Upper lobe of right lung (tissue), 1 donor: ENCODE data around the gene GABARAP. TPM values are rescaled to one million over a fixed set of nuclear protein-coding genes. Genes with fewer than 3 reads are reported as not detected.

Experiments
- ATAC-seq: fragments of 200-7000 bp; cut with Tn5 transposase; one replicate; pipeline ENCODE4 v1.9.1; 2020; ENCODE audit warnings: mild to moderate bottlenecking, moderate library complexity
- DNase-seq: peaks from one replicate; pipeline ENCODE4 v3.0.0-alpha.2; 2020
- H3K27ac ChIP-seq: fragments of 200-600 bp; one replicate; pipeline ENCODE4 v1.8.0; 2022
- H3K27me3 ChIP-seq: fragments of 200-600 bp; one replicate; pipeline ENCODE4 v1.8.0; 2022; ENCODE audit warnings: mild to moderate bottlenecking
- H3K36me3 ChIP-seq: fragments of 200-600 bp; one replicate; pipeline ENCODE4 v1.8.0; 2022
- H3K4me1 ChIP-seq: fragments of 200-600 bp; one replicate; pipeline ENCODE4 v1.8.0; 2022
- H3K4me3 ChIP-seq: fragments of 200-600 bp; one replicate; pipeline ENCODE4 v1.8.0; 2022; ENCODE audit warnings: mild to moderate bottlenecking
- H3K9me3 ChIP-seq: fragments of 200-600 bp; one replicate; pipeline ENCODE4 v1.8.0; 2022
- CTCF ChIP-seq: fragments of 200-600 bp; IDR thresholded peaks from one replicate; pipeline ENCODE4 v1.8.0; 2022; ENCODE audit warnings: antibody characterized with exemption
- intact Hi-C: fragments of 100-400 bp; cut with DNase I; formaldehyde crosslinking; loops from one replicate; pipeline ENCODE4 v1.11.0; 2022
- total RNA-seq: library from RNA; stranded (reverse); fragmentation: NEBNext Ultra II Directional; extraction: Animal tissue kit (Norgen Biotek cat#: 25700); gene quantifications from one replicate; pipeline ENCODE4 v1.2.1, GENCODE V29; 2021
- donor health status: DM: no; HTN: yes; CAD: no; lungs with severe emphysema.

GABARAP gene
- total RNA-seq, 1 donor from 2014 or later = 547 TPM

DNA sequence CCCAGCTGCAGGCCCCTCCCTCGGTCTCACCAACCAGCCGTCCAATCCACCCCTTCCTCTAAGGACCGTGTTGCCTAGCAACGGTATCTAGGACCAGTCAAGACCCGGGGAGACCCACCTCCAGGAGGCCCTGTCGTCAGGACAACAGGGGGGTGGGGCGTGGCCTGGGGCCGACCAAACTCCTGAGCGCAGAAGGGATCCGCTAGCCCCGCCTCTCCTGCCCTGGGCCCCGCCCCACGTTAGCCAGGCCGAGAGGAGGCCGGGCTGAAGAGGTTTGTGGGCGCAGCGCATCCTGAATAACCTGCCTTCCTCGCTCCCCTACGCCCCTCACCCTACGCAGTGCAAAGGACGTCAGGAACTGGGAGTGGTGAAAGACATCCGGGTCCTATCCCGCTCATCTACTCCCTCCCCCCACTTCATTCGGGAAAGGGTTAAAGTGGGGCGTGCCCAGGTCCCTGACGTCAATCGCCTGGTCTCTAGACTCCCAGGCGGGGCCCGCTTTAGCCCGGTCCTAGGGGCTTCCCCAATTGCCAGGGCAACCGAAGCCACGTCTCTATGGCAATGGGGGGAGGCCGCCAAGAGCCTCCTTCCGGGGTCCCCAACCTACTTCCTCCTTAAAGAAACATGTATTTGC is 37.3 kb downstream of the GABARAP start:
- H3K36me3 ChIP-seq = peaks cover 13% of the 10 kb centered on the region
- peaks cover 8% of the 10 kb centered on the region for H3K4me1 ChIP-seq
- ATAC-seq (peak; percentile 89), DNase-seq (peak; percentile 92)
- H3K27ac ChIP-seq = peak overlapping the region; percentile 3
- intact Hi-C loops = no loop called here
- TF ChIP-seq CTCF = no peak
- no peaks in the 10 kb centered on the region for H3K27me3 ChIP-seq
- no peaks in the 10 kb centered on the region for H3K9me3 ChIP-seq
- peak overlapping the region; percentile 55 for H3K4me3 ChIP-seq

GRCh38 chr17:7204336-7204735 is 37.9 kb downstream of the GABARAP start:
- H3K4me3 ChIP-seq = peak overlapping the region; percentile 55
- peaks cover 8% of the 10 kb centered on the region for H3K4me1 ChIP-seq
- H3K27me3 ChIP-seq = no peaks in the 10 kb centered on the region
- TF ChIP-seq CTCF = no peak
- ATAC-seq (no peak), DNase-seq (no peak)
- H3K9me3 ChIP-seq = no peaks in the 10 kb centered on the region
- intact Hi-C loops = no loop called here
- no peak overlapping the region for H3K27ac ChIP-seq
- peaks cover 13% of the 10 kb centered on the region for H3K36me3 ChIP-seq

GRCh38 chr17:7203391-7203790 is 38.9 kb downstream of the GABARAP start:
- Histone ChIP-seq H3K27ac (no peak overlapping the region), H3K27me3 (no peaks in the 10 kb centered on the region), H3K9me3 (no peaks in the 10 kb centered on the region), H3K36me3 (peaks cover 13% of the 10 kb centered on the region), H3K4me3 (no peak overlapping the region), H3K4me1 (peaks cover 8% of the 10 kb centered on the region)
- ATAC-seq (no peak), DNase-seq (no peak)
- TF ChIP-seq CTCF = no peak
- intact Hi-C loops = no loop called here

GRCh38 chr17:7196651-7197401 is 45.4 kb downstream of the GABARAP start:
- Histone ChIP-seq H3K27me3 (no peaks in the 10 kb centered on the region), H3K9me3 (no peaks in the 10 kb centered on the region), H3K4me3 (no peak overlapping the region), H3K27ac (no peak overlapping the region), H3K36me3 (peaks cover 34% of the 10 kb centered on the region), H3K4me1 (no peaks in the 10 kb centered on the region)
- intact Hi-C loops = no loop called here
- peak; percentile 12 for ATAC-seq
- TF ChIP-seq CTCF = no peak
- no peak for DNase-seq

DNA sequence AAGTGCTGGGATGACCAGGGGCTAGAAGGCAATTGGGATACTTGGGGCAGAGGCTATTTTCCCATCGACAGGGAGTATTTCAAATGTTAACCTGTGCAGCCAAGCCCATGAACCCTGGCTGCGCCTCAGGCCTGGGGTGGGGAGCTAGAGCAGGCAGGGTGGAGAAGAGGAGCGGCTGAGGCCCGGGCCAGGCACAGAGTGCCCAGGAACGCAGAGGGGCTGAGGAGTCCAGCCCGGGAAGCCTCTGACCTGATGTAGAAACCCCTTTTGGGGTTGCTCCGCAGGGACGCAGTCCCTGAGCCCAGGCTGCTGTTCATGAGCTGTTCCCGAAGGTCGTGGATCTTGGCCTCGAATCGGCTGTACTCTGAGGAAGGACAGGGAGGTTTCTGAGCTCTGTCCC is 46.3 kb downstream of the GABARAP start:
- intact Hi-C loops = no loop called here
- DNase-seq (no peak), ATAC-seq (no peak)
- Histone ChIP-seq H3K9me3 (no peaks in the 10 kb centered on the region), H3K27me3 (no peaks in the 10 kb centered on the region), H3K36me3 (peaks cover 34% of the 10 kb centered on the region), H3K4me1 (no peaks in the 10 kb centered on the region), H3K4me3 (no peak overlapping the region), H3K27ac (no peak overlapping the region)
- no peak for TF ChIP-seq CTCF
